Measurements from ENCODE around the gene ITPKC. TPM values are rescaled to one million over a fixed set of nuclear protein-coding genes. Genes with fewer than 3 reads are reported as not detected.
"Not testable (repeated sequence)": the region's sequence is repeated elsewhere in the genome, so short reads cannot be mapped to it uniquely, and the experiment has no call there.

Gene ITPKC
- polyA plus RNA-seq, 1 donor from 2014 or later: 16.8 TPM

DNA sequence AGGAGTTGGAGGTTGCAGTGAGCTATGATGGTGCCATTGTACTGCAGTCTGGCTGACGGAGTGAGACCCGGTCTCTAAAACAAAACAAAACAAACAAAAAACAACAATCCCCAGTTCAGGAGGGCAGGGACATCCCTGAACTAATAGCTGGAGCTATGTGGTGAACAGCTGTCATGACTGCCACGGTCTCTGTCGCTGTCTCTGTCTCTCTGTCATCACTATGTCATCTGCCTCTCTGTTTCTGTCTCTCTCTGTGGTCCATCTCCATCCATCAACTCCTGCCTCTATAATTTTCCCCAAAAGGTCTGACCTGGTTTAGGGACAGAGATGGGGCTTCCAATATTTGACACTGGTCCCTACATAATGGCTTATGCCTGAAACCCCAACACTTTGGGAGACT, 7.4 kb downstream of the ITPKC start (continued):
- TF ChIP-seq, protein P1, sequence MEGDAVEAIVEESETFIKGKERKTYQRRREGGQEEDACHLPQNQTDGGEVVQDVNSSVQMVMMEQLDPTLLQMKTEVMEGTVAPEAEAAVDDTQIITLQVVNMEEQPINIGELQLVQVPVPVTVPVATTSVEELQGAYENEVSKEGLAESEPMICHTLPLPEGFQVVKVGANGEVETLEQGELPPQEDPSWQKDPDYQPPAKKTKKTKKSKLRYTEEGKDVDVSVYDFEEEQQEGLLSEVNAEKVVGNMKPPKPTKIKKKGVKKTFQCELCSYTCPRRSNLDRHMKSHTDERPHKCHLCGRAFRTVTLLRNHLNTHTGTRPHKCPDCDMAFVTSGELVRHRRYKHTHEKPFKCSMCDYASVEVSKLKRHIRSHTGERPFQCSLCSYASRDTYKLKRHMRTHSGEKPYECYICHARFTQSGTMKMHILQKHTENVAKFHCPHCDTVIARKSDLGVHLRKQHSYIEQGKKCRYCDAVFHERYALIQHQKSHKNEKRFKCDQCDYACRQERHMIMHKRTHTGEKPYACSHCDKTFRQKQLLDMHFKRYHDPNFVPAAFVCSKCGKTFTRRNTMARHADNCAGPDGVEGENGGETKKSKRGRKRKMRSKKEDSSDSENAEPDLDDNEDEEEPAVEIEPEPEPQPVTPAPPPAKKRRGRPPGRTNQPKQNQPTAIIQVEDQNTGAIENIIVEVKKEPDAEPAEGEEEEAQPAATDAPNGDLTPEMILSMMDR (IDR thresholded peaks at IDR 0.05; ENCODE audit: poor library complexity, severe bottlenecking): no peak
- TF ChIP-seq POLR2AphosphoS5 (IDR thresholded peaks at IDR 0.05): no peak

DNA sequence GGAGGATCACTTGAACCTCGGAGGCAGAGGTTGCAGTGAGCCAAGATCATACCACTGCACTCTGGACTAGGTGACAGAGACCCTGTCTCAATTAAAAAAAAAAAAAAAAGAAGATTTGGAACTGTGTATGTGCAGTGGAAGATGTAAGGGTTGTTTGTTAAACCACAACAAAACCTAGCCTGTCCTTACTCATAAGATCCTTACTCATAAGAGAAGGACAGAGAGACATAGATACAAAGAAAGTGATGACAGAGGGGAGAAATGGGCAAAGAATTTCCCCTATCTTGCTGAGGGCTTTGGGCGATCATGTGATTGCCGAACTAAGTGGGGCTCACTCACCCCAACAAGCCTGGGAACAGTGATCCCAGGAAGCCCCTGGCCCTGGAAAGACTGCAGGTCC, 7.9 kb downstream of the ITPKC start:
- no peaks in the 10 kb centered on the region for H3K9me3 ChIP-seq (ENCODE audit: low read length)
- H3K4me3 ChIP-seq (ENCODE audit: low read length): no peak overlapping the region
- no peak overlapping the region for H3K4me2 ChIP-seq (ENCODE audit: low read length)
- H3K27me3 ChIP-seq (ENCODE audit: insufficient read depth, low read depth, low read length): no peaks in the 10 kb centered on the region
- H4K20me1 ChIP-seq (ENCODE audit: insufficient read depth): no peaks in the 10 kb centered on the region
- no peaks in the 10 kb centered on the region for H3K9me2 ChIP-seq (ENCODE audit: insufficient read depth, low read length)
- H3K36me3 ChIP-seq (ENCODE audit: insufficient read depth, low read length): no peaks in the 10 kb centered on the region
- no peaks in the 10 kb centered on the region for H3F3A ChIP-seq (ENCODE audit: insufficient read depth, low read length, poor library complexity, severe bottlenecking)
- peaks cover 6% of the 10 kb centered on the region for H3K79me2 ChIP-seq (replicated peaks; ENCODE audit: insufficient read depth, low read length)
- H2AFZ ChIP-seq (ENCODE audit: low read depth, low read length): no peak overlapping the region
- H3K27ac ChIP-seq (ENCODE audit: low read length): no peak overlapping the region
- H3K9ac ChIP-seq (ENCODE audit: low read length): no peak overlapping the region
- TF ChIP-seq EP300 (conservative IDR thresholded peaks at IDR 0.05; ENCODE audit: poor library complexity, severe bottlenecking) (no peak), EZH2 (IDR thresholded peaks at IDR 0.05; ENCODE audit: borderline replicate concordance, insufficient read depth, low read length, poor library complexity, severe bottlenecking) (no peak), MXI1 (conservative IDR thresholded peaks at IDR 0.05; ENCODE audit: poor library complexity, severe bottlenecking) (no peak), TAF1 (IDR thresholded peaks at IDR 0.05; ENCODE audit: low read depth) (no peak), POLR2AphosphoS5 (IDR thresholded peaks at IDR 0.05) (no peak)
- TF ChIP-seq, protein P1 (IDR thresholded peaks at IDR 0.05; ENCODE audit: poor library complexity, severe bottlenecking): no peak

DNA sequence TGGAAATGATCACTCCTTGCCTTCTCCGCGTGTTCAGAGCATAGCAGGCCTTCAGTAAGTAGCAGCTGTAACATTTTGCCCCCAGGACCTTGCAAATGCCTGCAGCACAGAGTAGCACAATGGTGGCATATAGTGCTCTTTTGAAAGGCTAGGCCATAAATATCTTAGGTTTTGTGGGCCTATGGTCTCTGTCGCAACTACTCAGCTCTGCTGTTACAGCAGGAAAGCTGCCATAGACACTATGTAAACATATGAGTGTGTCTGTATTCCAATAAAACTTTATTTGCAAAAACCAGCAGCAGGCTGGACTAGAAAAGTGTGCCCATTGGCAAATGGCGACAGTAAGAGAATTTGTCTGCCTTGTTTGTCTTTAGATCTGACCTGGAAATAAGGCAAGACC, 9.4 kb downstream of the ITPKC start:
- no peaks in the 10 kb centered on the region for H3K9me2 ChIP-seq (ENCODE audit: insufficient read depth, low read length)
- no peaks in the 10 kb centered on the region for H3K36me3 ChIP-seq (ENCODE audit: insufficient read depth, low read length)
- no peaks in the 10 kb centered on the region for H4K20me1 ChIP-seq (ENCODE audit: insufficient read depth)
- H3K4me3 ChIP-seq (ENCODE audit: low read length): no peak overlapping the region
- TF ChIP-seq, protein P1 (IDR thresholded peaks at IDR 0.05; ENCODE audit: poor library complexity, severe bottlenecking): no peak
- no peak for TF ChIP-seq EP300 (conservative IDR thresholded peaks at IDR 0.05; ENCODE audit: poor library complexity, severe bottlenecking)
- TF ChIP-seq, protein P2, sequence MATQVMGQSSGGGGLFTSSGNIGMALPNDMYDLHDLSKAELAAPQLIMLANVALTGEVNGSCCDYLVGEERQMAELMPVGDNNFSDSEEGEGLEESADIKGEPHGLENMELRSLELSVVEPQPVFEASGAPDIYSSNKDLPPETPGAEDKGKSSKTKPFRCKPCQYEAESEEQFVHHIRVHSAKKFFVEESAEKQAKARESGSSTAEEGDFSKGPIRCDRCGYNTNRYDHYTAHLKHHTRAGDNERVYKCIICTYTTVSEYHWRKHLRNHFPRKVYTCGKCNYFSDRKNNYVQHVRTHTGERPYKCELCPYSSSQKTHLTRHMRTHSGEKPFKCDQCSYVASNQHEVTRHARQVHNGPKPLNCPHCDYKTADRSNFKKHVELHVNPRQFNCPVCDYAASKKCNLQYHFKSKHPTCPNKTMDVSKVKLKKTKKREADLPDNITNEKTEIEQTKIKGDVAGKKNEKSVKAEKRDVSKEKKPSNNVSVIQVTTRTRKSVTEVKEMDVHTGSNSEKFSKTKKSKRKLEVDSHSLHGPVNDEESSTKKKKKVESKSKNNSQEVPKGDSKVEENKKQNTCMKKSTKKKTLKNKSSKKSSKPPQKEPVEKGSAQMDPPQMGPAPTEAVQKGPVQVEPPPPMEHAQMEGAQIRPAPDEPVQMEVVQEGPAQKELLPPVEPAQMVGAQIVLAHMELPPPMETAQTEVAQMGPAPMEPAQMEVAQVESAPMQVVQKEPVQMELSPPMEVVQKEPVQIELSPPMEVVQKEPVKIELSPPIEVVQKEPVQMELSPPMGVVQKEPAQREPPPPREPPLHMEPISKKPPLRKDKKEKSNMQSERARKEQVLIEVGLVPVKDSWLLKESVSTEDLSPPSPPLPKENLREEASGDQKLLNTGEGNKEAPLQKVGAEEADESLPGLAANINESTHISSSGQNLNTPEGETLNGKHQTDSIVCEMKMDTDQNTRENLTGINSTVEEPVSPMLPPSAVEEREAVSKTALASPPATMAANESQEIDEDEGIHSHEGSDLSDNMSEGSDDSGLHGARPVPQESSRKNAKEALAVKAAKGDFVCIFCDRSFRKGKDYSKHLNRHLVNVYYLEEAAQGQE (IDR thresholded peaks at IDR 0.05; ENCODE audit: borderline replicate concordance): no peak
- TF ChIP-seq RAD21 (conservative IDR thresholded peaks at IDR 0.05): no peak
- no peak for TF ChIP-seq EZH2 (IDR thresholded peaks at IDR 0.05; ENCODE audit: borderline replicate concordance, insufficient read depth, low read length, poor library complexity, severe bottlenecking)
- no peak for TF ChIP-seq POLR2AphosphoS5 (IDR thresholded peaks at IDR 0.05)
- no peak for TF ChIP-seq MXI1 (conservative IDR thresholded peaks at IDR 0.05; ENCODE audit: poor library complexity, severe bottlenecking)
- no peak for TF ChIP-seq TAF1 (IDR thresholded peaks at IDR 0.05; ENCODE audit: low read depth)
- no peak for TF ChIP-seq SMC3 (conservative IDR thresholded peaks at IDR 0.05; ENCODE audit: poor library complexity)
- H3K27ac ChIP-seq (ENCODE audit: low read length): no peak overlapping the region
- H2AFZ ChIP-seq (ENCODE audit: low read depth, low read length): no peak overlapping the region
- H3K4me2 ChIP-seq (ENCODE audit: low read length): no peak overlapping the region
- peaks cover 4% of the 10 kb centered on the region for H3K79me2 ChIP-seq (replicated peaks; ENCODE audit: insufficient read depth, low read length)
- H3K27me3 ChIP-seq (ENCODE audit: insufficient read depth, low read depth, low read length): no peaks in the 10 kb centered on the region
- H3F3A ChIP-seq (ENCODE audit: insufficient read depth, low read length, poor library complexity, severe bottlenecking): no peaks in the 10 kb centered on the region
- no peak overlapping the region for H3K9ac ChIP-seq (ENCODE audit: low read length)
- no peaks in the 10 kb centered on the region for H3K9me3 ChIP-seq (ENCODE audit: low read length)

DNA sequence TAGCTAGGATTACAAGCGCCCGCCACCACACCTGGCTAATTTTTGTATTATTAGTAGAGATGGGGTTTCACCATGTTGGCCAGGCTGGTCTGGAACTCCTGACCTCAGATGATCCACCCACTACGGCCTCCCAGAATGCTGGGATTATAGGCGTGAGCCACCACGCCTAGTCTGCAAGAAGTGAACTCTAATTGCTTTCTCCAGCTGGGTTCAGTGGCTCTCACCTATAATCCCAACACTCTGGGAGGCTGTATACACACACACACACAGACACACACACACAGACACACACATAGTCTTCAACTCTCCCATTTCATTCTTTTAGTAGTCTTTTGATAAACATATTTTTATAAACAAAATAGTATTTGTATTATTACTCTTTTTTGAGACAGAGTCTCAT, 13.2 kb downstream of the ITPKC start:
- not testable (repeated sequence) for H3K9me2 ChIP-seq (ENCODE audit: insufficient read depth, low read length); H2AFZ ChIP-seq (ENCODE audit: low read depth, low read length); H3K36me3 ChIP-seq (ENCODE audit: insufficient read depth, low read length); H3K27me3 ChIP-seq (ENCODE audit: insufficient read depth, low read depth, low read length); H3K4me3 ChIP-seq (ENCODE audit: low read length); H3K27ac ChIP-seq (ENCODE audit: low read length); H3K79me2 ChIP-seq (replicated peaks; ENCODE audit: insufficient read depth, low read length); H4K20me1 ChIP-seq (ENCODE audit: insufficient read depth); H3K9ac ChIP-seq (ENCODE audit: low read length); H3F3A ChIP-seq (ENCODE audit: insufficient read depth, low read length, poor library complexity, severe bottlenecking); H3K9me3 ChIP-seq (ENCODE audit: low read length); H3K4me2 ChIP-seq (ENCODE audit: low read length)

All from neural cell (in vitro differentiated cells).